ENCODE data around the gene BMF.

The BMF gene

GRCh38 chr15:40097096-40097967 lies 11.3 kb downstream of the BMF start:
- Mint-ChIP-seq H3K27me3 (no peaks in the 10 kb centered on the region), H3K36me3 (ENCODE audit: insufficient read depth) (peaks cover 7% of the 10 kb centered on the region), H3K4me3 (no peak overlapping the region), H3K9me3 (no peaks in the 10 kb centered on the region), H3K27ac (ENCODE audit: low read depth) (no peak overlapping the region), H3K4me1 (peaks cover 43% of the 10 kb centered on the region)
- ATAC-seq (replicated peaks; ENCODE audit: extremely low read depth, poor library complexity, severe bottlenecking) (no peak), DNase-seq (ENCODE audit: low spot score in 2 of 2) (no peak)

- Mint-ChIP-seq H3K27ac (ENCODE audit: low read depth) (no peak overlapping the region), H3K36me3 (ENCODE audit: insufficient read depth) (peaks cover 9% of the 10 kb centered on the region), H3K9me3 (no peaks in the 10 kb centered on the region), H3K4me3 (no peak overlapping the region), H3K4me1 (peaks cover 35% of the 10 kb centered on the region), H3K27me3 (no peaks in the 10 kb centered on the region)
- DNase-seq (ENCODE audit: low spot score in 2 of 2) (no peak), ATAC-seq (replicated peaks; ENCODE audit: extremely low read depth, poor library complexity, severe bottlenecking) (no peak)
Measured at GRCh38 chr15:40096094-40096891, 12.4 kb downstream of the BMF start.

GRCh38 chr15:40095371-40096093 lies 13.1 kb downstream of the BMF start:
- H3K27me3 Mint-ChIP-seq: no peaks in the 10 kb centered on the region
- peaks cover 28% of the 10 kb centered on the region for H3K4me1 Mint-ChIP-seq
- peak overlapping the region; percentile 70 for H3K27ac Mint-ChIP-seq (ENCODE audit: low read depth)
- H3K9me3 Mint-ChIP-seq: no peaks in the 10 kb centered on the region
- DNase-seq (ENCODE audit: low spot score in 2 of 2) (no peak), ATAC-seq (replicated peaks; ENCODE audit: extremely low read depth, poor library complexity, severe bottlenecking) (no peak)
- H3K4me3 Mint-ChIP-seq: no peak overlapping the region
- H3K36me3 Mint-ChIP-seq (ENCODE audit: insufficient read depth): peaks cover 9% of the 10 kb centered on the region

GRCh38 chr15:40094156-40094555 lies 14.5 kb downstream of the BMF start:
- DNase-seq (ENCODE audit: low spot score in 2 of 2) (no peak), ATAC-seq (replicated peaks; ENCODE audit: extremely low read depth, poor library complexity, severe bottlenecking) (no peak)
- Mint-ChIP-seq H3K27ac (ENCODE audit: low read depth) (peak overlapping the region; percentile 62), H3K4me1 (peaks cover 24% of the 10 kb centered on the region), H3K4me3 (no peak overlapping the region), H3K36me3 (ENCODE audit: insufficient read depth) (peaks cover 9% of the 10 kb centered on the region), H3K27me3 (no peaks in the 10 kb centered on the region), H3K9me3 (no peaks in the 10 kb centered on the region)

GRCh38 chr15:40092979-40093869 lies 15.5 kb downstream of the BMF start:
- peaks cover 5% of the 10 kb centered on the region for H3K36me3 Mint-ChIP-seq (ENCODE audit: insufficient read depth)
- no peak overlapping the region for H3K4me3 Mint-ChIP-seq
- DNase-seq (ENCODE audit: low spot score in 2 of 2): no peak
- peaks cover 15% of the 10 kb centered on the region for H3K4me1 Mint-ChIP-seq
- no peaks in the 10 kb centered on the region for H3K9me3 Mint-ChIP-seq
- H3K27me3 Mint-ChIP-seq: no peaks in the 10 kb centered on the region
- no peak overlapping the region for H3K27ac Mint-ChIP-seq (ENCODE audit: low read depth)
- no peak for ATAC-seq (replicated peaks; ENCODE audit: extremely low read depth, poor library complexity, severe bottlenecking)

GRCh38 chr15:40092256-40092978 lies 16.3 kb downstream of the BMF start:
- no peak overlapping the region for H3K27ac Mint-ChIP-seq (ENCODE audit: low read depth)
- peaks cover 15% of the 10 kb centered on the region for H3K4me1 Mint-ChIP-seq
- H3K9me3 Mint-ChIP-seq: no peaks in the 10 kb centered on the region
- H3K4me3 Mint-ChIP-seq: no peak overlapping the region
- ATAC-seq (replicated peaks; ENCODE audit: extremely low read depth, poor library complexity, severe bottlenecking): no peak
- no peaks in the 10 kb centered on the region for H3K27me3 Mint-ChIP-seq
- peaks cover 7% of the 10 kb centered on the region for H3K36me3 Mint-ChIP-seq (ENCODE audit: insufficient read depth)
- DNase-seq (ENCODE audit: low spot score in 2 of 2): no peak

- DNase-seq (ENCODE audit: low spot score in 2 of 2): no peak
- Mint-ChIP-seq H3K27ac (ENCODE audit: low read depth) (no peak overlapping the region), H3K4me1 (peaks cover 15% of the 10 kb centered on the region), H3K9me3 (no peaks in the 10 kb centered on the region), H3K27me3 (no peaks in the 10 kb centered on the region), H3K4me3 (no peak overlapping the region), H3K36me3 (ENCODE audit: insufficient read depth) (peaks cover 7% of the 10 kb centered on the region)
- ATAC-seq (replicated peaks; ENCODE audit: extremely low read depth, poor library complexity, severe bottlenecking): no peak
Measured at GRCh38 chr15:40091861-40092255, 16.8 kb downstream of the BMF start.

- no peak overlapping the region for H3K4me3 Mint-ChIP-seq
- no peak for ATAC-seq (replicated peaks; ENCODE audit: extremely low read depth, poor library complexity, severe bottlenecking)
- H3K27me3 Mint-ChIP-seq: no peaks in the 10 kb centered on the region
- no peak for DNase-seq (ENCODE audit: low spot score in 2 of 2)
- H3K9me3 Mint-ChIP-seq: no peaks in the 10 kb centered on the region
- H3K4me1 Mint-ChIP-seq: peaks cover 9% of the 10 kb centered on the region
- peaks cover 7% of the 10 kb centered on the region for H3K36me3 Mint-ChIP-seq (ENCODE audit: insufficient read depth)
- H3K27ac Mint-ChIP-seq (ENCODE audit: low read depth): no peak overlapping the region
Measured at GRCh38 chr15:40090774-40091455, 17.8 kb downstream of the BMF start.

- peaks cover 7% of the 10 kb centered on the region for H3K36me3 Mint-ChIP-seq (ENCODE audit: insufficient read depth)
- no peak overlapping the region for H3K27ac Mint-ChIP-seq (ENCODE audit: low read depth)
- H3K27me3 Mint-ChIP-seq: peaks cover 10% of the 10 kb centered on the region
- ATAC-seq (replicated peaks; ENCODE audit: extremely low read depth, poor library complexity, severe bottlenecking): no peak
- no peaks in the 10 kb centered on the region for H3K9me3 Mint-ChIP-seq
- no peak for DNase-seq (ENCODE audit: low spot score in 2 of 2)
- no peak overlapping the region for H3K4me3 Mint-ChIP-seq
- no peaks in the 10 kb centered on the region for H3K4me1 Mint-ChIP-seq
Measured at GRCh38 chr15:40088929-40089755, 19.5 kb downstream of the BMF start.

- no peaks in the 10 kb centered on the region for H3K4me1 Mint-ChIP-seq
- H3K27ac Mint-ChIP-seq (ENCODE audit: low read depth): no peak overlapping the region
- peaks cover 19% of the 10 kb centered on the region for H3K27me3 Mint-ChIP-seq
- DNase-seq (ENCODE audit: low spot score in 2 of 2) (no peak), ATAC-seq (replicated peaks; ENCODE audit: extremely low read depth, poor library complexity, severe bottlenecking) (no peak)
- peaks cover 7% of the 10 kb centered on the region for H3K36me3 Mint-ChIP-seq (ENCODE audit: insufficient read depth)
- H3K4me3 Mint-ChIP-seq: no peak overlapping the region
- no peaks in the 10 kb centered on the region for H3K9me3 Mint-ChIP-seq
Measured at GRCh38 chr15:40087991-40088928, 20.4 kb downstream of the BMF start.
